Hematopoietic multipotent progenitor cell treated with erythropoietin and hydrocortisone succinate and interleukin-3 and kit ligand, for 6 days (in vitro differentiated cells): ENCODE results near the gene AGBL5.

Source experiments
- DNase-seq: peaks from one replicate; pipeline ENCODE4 v3.0.0-alpha.2; 2015

Gene AGBL5

GRCh38 chr2:27079233-27080139 is 28.0 kb downstream of the AGBL5 start:
- DNase-seq: peak; percentile 36

- DNase-seq: no peak
These were observed 28.6 kb downstream of the AGBL5 start for GRCh38 chr2:27080140-27080469.

DNA sequence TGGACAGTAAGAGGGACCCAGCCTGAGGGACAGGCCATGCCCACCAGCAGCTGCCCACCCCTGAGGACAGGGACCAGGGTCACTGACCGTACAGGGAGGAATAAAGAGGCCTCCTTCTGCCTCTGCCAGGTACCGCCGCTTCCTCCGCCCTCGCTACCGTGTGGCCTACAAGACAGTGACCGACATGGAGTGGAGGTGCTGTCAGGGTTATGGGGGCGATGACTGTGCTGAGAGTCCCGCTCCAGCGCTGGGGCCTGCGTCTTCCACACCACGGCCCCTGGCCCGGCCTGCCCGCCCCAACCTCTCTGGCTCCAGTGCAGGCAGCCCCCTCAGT is 29.1 kb downstream of the AGBL5 start:
- DNase-seq: no peak

DNA sequence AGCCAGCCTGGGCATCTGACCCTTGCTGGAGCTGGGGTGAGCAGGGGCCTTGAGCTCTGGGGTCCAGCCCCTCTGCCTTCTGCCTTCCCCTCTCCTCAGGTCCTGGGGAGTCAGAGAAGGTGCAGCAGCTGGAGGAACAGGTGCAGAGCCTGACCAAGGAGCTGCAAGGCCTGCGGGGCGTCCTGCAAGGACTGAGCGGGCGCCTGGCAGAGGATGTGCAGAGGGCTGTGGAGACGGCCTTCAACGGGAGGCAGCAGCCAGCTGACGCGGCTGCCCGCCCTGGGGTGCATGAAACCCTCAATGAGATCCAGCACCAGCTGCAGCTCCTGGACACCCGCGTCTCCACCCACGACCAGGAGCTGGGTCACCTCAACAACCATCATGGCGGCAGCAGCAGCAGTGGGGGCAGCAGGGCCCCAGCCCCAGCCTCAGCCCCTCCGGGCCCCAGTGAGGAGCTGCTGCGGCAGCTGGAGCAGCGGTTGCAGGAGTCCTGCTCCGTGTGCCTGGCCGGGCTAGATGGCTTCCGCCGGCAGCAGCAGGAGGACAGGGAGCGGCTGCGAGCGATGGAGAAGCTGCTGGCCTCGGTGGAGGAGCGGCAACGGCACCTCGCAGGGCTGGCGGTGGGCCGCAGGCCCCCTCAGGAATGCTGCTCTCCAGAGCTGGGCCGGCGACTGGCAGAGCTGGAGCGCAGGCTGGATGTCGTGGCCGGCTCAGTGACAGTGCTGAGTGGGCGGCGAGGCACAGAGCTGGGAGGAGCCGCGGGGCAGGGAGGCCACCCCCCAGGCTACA is 30.7 kb downstream of the AGBL5 start:
- DNase-seq: no peak

DNA sequence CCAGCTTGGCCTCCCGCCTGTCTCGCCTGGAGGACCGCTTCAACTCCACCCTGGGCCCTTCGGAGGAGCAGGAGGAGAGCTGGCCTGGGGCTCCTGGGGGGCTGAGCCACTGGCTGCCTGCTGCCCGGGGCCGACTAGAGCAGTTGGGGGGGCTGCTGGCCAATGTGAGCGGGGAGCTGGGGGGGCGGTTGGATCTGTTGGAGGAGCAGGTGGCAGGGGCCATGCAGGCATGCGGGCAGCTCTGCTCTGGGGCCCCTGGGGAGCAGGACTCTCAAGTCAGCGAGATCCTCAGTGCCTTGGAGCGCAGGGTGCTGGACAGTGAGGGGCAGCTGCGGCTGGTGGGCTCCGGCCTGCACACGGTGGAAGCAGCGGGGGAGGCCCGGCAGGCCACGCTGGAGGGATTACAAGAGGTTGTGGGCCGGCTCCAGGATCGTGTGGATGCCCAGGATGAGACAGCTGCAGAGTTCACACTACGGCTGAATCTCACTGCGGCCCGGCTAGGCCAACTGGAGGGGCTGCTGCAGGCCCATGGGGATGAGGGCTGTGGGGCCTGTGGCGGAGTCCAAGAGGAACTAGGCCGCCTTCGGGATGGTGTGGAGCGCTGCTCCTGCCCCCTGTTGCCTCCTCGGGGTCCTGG is 31.4 kb downstream of the AGBL5 start:
- DNase-seq: no peak

DNA sequence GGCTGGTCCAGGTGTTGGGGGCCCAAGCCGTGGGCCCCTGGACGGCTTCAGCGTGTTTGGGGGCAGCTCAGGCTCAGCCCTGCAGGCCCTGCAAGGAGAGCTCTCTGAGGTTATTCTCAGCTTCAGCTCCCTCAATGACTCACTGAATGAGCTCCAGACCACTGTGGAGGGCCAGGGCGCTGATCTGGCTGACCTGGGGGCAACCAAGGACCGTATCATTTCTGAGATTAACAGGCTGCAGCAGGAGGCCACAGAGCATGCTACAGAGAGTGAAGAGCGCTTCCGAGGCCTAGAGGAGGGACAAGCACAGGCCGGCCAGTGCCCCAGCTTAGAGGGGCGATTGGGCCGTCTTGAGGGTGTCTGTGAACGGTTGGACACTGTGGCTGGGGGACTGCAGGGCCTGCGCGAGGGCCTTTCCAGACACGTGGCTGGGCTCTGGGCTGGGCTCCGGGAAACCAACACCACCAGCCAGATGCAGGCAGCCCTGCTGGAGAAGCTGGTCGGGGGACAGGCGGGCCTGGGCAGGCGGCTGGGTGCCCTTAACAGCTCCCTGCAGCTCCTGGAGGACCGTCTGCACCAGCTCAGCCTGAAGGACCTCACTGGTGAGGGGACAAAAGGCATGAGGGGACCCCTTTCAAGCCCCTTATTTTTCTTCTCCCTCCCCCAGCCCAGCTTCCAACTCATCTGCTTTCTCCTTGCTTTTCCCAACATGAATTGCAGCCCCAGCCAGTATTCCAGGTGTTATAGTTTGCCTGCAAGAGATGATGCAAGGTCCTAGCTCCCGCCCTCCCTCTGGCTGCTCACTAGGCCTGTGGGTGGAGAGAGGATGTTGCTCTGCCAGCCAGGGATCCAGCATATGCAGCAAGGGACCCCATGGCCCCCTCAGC is 32.2 kb downstream of the AGBL5 start:
- no peak for DNase-seq

- no peak for DNase-seq
These were observed 33.0 kb downstream of the AGBL5 start for GRCh38 chr2:27084297-27085061.

- DNase-seq: no peak
These were observed 33.7 kb downstream of the AGBL5 start for GRCh38 chr2:27085062-27085672.

- peak; percentile 81 for DNase-seq
These were observed 34.2 kb downstream of the AGBL5 start for GRCh38 chr2:27085673-27086089.

- DNase-seq: peak; percentile 94
These were observed 34.7 kb downstream of the AGBL5 start for GRCh38 chr2:27086090-27086723.

DNA sequence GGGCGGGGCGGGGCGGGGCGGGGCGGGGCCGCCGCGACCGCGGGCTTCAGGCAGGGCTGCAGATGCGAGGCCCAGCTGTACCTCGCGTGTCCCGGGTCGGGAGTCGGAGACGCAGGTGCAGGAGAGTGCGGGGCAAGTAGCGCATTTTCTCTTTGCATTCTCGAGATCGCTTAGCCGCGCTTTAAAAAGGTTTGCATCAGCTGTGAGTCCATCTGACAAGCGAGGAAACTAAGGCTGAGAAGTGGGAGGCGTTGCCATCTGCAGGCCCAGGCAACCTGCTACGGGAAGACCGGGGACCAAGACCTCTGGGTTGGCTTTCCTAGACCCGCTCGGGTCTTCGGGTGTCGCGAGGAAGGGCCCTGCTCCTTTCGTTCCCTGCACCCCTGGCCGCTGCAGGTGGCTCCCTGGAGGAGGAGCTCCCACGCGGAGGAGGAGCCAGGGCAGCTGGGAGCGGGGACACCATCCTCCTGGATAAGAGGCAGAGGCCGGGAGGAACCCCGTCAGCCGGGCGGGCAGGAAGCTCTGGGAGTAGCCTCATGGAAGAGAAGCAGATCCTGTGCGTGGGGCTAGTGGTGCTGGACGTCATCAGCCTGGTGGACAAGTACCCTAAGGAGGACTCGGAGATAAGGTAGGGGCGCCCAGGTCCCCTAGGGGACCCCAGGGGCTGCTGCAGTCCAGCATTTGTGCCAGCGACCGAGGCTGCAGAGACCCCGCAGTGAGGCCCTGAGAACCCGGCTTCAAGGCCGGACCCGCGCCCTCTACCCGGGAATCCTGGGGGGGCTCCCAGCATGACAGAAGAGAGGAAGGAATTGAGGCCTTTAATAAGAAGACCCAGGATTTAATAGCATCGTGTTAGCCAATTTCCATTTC is 35.5 kb downstream of the AGBL5 start, which contains the start of gene KHK:
Gene KHK (plus strand): TSS at position 49 of the 870 bp plus-strand sequence. CDS start 488 bp downstream, at position 537.
- DNase-seq: no peak

- DNase-seq: no peak
These were observed 36.4 kb downstream of the AGBL5 start for GRCh38 chr2:27087823-27088410.

DNA sequence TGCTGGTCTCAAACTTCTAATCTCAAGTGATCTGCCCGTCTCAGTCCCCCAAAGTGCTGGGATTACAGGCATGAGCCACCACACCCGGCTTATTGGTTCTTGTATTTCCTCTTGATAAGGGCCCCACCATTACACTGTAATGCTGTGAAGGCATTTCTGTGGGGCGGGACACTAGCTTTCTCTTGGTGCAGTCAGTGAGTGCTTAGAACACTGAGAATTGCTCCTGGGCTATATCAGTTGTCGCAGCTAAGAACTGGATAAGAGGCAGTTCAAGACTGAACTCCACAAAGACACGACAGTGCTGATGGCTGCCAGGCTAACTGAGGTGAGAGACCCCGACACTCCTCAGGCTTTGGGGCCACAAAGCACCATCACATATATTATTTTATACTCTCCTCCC is 37.2 kb downstream of the AGBL5 start:
- DNase-seq: peak; percentile 84

GRCh38 chr2:27089111-27089954 is 37.9 kb downstream of the AGBL5 start:
- no peak for DNase-seq

GRCh38 chr2:27091746-27092695 is 40.6 kb downstream of the AGBL5 start:
- DNase-seq: no peak

DNA sequence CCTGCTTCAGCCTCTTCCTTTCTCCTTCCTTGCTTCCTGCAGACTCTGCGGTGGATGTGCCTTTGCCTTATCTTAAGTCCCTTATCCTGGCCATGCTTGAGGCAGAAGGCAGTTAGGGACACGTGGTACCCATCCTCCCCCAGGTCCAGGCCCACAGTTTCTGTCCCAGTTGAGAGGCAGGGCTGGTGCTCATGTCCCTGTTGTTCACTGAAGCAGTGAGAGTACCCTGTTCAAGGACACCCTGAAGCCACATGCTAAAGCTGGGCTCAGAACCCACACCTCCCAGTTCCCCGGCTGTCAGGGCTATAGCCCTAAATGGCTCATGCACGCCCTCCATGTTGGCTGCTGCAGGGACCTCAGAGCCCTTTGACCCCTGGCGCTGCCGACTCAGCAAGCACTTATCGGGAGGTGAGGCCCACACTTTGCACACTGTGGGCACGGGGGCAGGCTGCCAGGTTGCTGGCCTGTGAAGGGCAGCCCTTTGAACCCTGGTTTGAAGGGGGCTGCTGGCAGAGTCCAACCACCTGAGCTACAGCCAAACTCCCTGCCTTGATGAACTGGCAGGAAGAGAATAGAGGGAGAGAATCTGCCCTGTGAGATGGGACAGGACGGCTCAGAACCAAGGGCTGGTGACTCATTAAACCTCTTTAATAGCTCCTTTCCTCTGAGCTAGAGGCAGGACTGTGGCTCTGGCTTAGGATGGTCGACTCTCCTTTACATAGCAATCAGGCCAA is 41.4 kb downstream of the AGBL5 start:
- DNase-seq: peak; percentile 61
